GM12892 (cell line): Measurements from ENCODE around the gene NARS2.

ENCODE experiments used
- POLR2A ChIP-seq: IDR thresholded peaks from 2 replicates; pipeline ENCODE4 v1.6.1; 2011; ENCODE audit warnings: low read depth, low read length, control low read depth
- POLR2AphosphoS5 ChIP-seq: IDR thresholded peaks from 2 replicates; pipeline ENCODE4 v1.6.1; 2011; ENCODE audit warnings: low read depth, low read length, control low read depth

- TF ChIP-seq POLR2A (no peak), POLR2AphosphoS5 (no peak)
Observed at GRCh38 chr11:78552881-78553280, 21.8 kb downstream of the NARS2 start.
